Erythroblast (primary cell): Measurements from ENCODE around the gene NLRP6.
"Not testable (repeated sequence)": the region's sequence is repeated elsewhere in the genome, so short reads cannot be mapped to it uniquely, and the experiment has no call there.

Source experiments
- DNase-seq, 2 experiments: peaks; one replicate each; lab custom pipeline; 2025; lab: John Stamatoyannopoulos, UW
- GATA1 ChIP-seq: IDR thresholded peaks from 2 replicates; pipeline ENCODE4 v1.6.1; 2011; ENCODE audit warnings: low read depth, mild to moderate bottlenecking, control low read depth, low read length, moderate library complexity
- POLR2A ChIP-seq: IDR thresholded peaks from 2 replicates; pipeline ENCODE4 v1.6.1; 2011; ENCODE audit warnings: mild to moderate bottlenecking, low read length

The NLRP6 gene

DNA sequence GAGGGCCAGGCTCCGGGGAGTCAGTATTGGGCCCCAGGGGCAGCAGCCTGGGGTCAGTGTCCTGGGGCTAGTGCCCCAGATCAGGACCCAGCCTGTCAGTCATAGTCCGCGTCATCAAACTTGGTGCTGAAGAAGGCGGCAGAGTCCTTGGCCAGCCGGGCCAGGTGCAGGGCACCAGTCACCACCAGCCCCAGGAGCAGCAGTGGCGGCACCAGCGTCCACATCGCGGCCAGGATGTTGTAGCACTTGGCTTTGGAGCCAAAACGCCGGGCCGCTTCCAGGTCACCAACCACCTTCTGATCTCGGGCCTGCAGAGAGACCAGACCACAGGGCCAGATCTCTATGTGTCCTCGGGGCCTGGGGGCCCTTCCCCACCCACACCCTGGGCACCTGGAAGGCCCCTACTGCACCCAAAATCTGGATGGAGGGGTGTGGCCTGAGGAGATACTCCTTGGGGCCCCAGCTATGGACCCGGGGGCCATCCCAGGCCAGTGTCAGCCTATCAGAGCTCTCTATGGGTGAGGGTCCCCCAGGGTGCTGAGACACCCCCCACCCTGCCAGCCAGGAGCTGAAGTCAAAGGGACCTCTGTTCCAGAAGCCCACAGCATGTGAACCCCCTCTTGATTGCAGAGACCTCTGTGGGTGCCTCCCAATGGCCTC is 20.3 kb downstream of the NLRP6 start:
- TF ChIP-seq POLR2A (no peak), GATA1 (no peak)
- no peak for DNase-seq

DNA sequence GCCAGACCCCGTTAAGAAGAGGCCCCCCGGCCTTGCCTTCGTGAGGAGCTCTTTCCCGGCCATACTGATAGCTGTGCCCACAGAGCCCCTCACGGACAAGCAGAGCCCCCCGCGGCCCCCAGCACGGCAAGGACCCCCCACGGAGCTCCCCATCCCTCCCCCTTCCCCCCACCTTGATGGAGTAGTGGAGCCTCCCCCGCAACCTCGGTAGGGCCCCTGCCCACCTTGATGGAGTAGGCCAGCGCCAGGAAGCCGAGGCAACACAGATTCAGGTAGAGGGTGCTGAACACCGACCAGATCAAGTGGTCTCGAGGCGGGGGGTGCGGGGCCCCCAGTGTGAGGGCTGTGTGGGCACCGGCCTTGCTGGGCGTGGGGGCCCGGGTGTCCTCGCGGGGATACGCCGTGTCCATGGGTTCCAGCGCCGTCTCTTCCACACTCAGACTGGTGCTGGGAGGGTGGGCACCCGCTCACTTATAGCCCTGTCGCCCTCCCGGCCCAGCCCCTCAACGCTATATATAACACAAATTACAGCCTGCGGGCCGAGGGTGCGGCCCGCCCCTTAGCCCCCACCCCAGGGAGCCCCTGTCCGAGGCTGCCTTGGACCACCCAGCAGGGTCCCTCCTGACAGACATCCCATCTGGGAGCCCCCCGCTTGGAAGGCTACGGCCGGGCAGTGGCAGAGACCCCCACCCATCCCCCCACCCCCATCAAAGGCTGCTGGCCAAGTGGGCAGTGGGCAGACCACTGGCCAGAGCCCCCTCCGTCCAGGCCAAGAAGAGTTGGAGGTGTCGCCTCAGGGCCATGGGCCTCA is 21.1 kb downstream of the NLRP6 start, which contains the start of gene IFITM5:
TSS of gene IFITM5 (minus strand) at position 446 of the 811 bp plus-strand sequence. CDS start at position 410, 36 bp downstream.
- TF ChIP-seq GATA1 (no peak), POLR2A (no peak)

DNA sequence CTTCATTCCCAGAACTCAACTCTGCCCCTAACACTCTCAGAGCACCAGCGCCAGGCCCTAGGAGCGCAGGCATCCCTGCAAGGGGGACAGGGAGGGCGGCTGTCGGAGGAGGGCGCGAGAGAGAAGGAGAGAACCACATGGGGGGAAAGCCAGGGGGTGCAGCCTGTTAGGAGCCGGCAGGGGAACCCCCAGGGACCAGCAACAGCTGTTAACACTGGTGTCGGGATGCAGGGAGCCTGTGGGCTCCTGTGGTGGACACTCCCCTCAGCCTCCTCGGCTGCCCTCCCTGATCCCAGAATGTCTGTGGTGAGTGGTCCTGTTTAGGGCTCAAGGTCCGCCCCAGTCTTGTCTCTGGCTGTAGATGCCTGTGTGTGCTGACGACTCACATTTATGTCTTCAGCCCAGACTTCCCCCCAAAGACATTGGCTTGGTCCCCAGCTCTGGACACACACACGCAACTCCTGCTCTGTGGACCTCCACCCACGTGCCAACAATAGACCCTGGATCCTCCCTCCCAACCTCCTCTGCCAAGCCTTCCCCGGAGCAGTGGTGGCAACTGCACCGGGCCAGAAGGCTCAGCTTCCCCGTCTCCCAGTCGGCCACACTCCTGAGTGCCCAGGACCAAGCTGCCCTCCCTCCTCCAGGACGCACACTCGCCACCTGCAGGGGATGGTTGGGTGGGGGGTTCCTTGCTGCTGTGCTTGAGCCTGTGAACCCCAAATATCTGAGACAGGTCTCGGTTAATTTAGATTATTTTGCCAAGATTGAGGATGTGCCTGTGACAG is 21.9 kb downstream of the NLRP6 start:
- no peak for DNase-seq
- no peak for TF ChIP-seq POLR2A
- TF ChIP-seq GATA1: no peak

More for the DNA sequence above, 21.1 kb downstream of the NLRP6 start, which contains the start of gene IFITM5:
- no peak for DNase-seq

DNA sequence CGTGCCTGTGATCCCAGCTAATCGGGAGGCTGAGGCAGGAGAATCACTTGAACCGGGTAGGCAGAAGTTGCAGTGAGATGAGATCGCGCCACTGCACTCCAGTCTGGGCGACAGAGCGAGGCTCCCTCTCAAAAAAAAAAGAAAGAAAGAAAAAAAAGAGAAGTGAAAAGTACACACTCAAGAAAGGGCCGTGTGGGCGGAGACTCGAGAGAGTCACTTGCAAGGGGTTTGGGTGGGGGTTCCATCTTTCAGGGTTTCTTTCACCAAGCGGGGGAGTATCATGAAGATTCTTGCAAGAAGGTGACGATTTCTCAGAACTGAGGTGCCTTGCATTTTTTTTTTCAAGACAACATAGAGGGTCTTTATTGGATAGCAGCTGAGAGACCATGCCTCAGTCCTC is 25.2 kb downstream of the NLRP6 start:
- TF ChIP-seq POLR2A (no peak), GATA1 (no peak)
- DNase-seq: no peak

DNA sequence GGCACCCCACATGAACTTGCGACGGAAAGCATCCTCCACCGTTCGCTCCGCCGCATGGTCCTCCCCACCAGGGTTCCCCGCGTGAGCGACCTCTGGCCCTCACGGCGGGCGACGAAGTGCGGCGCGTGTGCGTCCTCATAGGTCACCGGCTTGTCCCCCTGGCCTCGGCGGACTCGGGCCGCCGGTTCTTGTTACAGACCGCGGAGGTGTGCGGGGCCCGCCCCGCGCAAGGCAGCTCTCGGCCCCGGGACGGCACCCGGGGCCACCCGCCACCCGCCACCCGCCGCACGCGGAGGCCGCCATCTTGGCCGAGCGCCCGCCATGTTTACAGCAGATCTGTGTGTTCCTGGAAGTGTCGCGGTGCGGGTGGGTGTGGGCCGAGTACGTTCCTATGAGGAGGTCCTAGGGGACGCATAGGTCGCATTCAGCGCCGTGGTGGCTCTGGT is 25.9 kb downstream of the NLRP6 start:
- TF ChIP-seq POLR2A: no peak
- no peak for TF ChIP-seq GATA1
- DNase-seq: no peak

DNA sequence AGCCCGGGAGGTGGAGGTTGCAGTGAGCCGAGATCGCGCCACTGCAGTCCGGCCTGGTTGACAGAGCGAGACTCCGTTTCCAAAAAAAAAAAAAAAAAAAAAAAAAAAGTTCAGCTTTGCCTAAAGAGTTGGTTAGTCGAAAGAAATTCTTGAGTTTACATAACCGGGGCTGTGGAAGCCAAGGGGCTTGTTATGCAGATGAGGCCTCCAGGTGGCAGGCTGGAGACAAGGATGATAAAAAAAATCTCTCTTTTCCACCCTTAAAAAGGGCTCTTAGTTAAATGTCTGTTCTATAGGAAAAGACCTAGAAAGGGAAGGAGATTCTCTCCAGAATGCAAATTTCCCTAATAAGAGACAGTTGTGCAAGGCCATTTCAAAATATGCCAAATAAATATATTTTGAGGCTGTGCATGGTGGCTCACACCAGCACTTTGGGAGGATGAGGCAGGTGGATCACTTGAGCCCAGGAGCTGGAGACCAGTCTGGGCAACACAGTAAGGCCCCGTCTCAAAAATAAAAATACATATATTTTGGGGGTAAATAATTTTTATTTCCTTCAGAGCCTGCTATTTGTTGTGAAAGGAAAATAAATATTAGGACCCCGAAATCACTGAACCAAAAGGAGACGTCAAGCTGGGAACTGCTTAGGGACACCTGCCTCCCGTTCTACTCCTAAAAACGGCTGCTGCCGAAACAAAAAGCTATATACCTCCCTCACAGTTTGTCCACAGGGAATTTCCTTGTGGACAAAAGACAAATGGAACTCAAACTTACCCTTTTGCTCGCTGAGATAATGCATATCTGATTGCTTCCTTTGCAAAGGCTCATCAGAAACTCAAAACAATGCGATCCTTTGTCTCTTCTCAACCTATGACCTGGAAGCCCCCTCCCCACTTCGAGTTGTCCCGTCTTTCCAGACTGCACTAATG is 27.0 kb downstream of the NLRP6 start:
- TF ChIP-seq GATA1 (no peak), POLR2A (no peak)
- peak; percentile 60 to 62 for DNase-seq

DNA sequence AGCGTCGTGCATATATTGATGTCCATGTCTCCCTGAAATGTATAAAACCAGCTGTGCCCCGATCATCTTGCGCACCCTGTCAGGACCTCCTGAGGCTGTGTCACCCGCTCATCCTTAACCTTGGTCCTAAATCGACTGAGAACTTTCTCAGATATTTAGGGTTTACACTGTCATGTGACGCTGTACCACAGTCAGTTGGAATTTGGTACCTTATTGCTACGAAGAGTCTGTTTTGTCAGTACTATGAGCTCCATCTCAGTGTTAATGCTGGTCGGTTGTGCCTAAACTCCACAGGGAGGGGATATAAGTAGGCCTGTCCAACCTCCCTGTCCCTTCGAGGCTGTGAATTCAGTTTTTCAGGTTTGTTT is 27.6 kb downstream of the NLRP6 start:
- no peak for DNase-seq

DNA sequence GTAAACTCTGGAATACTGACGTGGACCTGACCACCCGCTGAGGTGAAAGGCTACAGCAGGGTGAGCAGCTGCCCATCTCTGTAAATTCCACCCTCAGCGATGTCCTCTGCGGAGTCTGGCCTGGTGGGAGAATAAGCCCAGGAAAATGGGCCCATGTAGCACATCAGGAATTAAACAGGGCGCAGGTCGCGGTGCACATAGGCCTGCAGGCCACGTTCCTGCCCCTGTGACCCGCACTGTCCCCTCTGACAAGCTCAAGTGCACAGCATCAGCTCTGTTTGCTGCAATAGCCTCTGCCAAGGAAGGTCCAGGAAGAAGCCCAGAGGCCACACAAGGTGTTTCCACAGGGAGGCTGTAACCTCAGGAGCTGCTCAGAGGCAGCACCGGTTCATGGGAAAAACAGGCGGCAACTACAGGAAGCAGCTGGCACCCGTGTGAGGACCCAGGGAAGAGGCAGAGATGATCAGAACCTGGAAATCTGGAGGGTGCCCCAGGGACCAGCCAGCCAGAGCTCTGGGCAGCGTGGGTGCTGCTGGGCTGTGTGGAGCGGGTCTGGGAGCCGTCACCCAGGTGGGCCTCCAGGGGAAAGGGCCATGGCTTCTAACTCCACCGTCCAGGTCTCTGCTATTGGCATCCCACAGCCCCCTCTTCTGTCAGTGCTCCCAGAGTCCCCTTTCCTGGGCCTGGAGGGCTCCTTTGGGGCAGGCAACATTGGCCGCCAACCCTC is 28.6 kb downstream of the NLRP6 start:
- no peak for DNase-seq
- TF ChIP-seq POLR2A: no peak
- TF ChIP-seq GATA1: no peak

More for the DNA sequence above, 27.6 kb downstream of the NLRP6 start:
- TF ChIP-seq GATA1 (no peak), POLR2A (no peak)

DNA sequence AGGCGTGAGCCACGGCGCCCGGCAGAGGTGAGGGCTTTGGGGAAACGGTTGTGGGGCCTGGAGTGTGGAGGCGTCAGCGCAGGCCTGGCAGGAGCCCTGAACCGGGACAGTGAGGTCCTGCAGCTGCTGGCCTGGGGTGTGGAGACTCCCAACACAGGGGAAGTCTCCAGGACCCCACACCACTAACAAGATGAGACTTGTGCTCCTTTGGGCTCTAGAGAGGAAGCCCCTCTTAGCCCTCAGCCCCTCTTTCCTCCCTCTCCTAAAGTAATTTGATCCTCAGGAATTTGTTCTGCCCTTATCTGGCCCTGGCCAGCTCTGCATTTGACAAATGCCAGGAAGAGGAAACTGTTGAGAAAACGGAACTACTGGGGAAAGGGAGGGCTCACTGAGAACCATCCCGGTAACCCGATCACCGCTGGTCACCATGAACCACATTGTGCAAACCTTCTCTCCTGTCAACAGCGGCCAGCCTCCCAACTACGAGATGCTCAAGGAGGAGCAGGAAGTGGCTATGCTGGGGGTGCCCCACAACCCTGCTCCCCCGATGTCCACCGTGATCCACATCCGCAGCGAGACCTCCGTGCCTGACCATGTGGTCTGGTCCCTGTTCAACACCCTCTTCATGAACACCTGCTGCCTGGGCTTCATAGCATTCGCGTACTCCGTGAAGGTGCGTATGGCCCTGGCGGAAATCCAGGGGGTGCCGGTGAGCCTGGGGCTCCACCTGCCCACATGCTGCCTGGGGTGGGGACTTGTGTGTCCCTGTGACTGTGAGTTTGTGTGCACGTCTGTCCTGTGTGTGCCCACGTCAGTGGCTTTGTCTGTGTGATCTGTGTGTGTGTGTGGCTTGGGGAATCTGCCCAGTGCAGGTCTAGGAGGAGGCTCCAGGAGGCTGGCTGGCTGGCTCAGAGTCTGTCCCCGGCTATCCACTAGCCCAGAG is 29.8 kb downstream of the NLRP6 start, which contains the start of gene IFITM2:
TSS of gene IFITM2 (plus strand) at position 51 of the 943 bp plus-strand sequence. CDS start at position 428, 377 bp downstream.
- peak in 1 of 2 experiments; percentile 20 for DNase-seq
- TF ChIP-seq POLR2A: peak; percentile 13

DNA sequence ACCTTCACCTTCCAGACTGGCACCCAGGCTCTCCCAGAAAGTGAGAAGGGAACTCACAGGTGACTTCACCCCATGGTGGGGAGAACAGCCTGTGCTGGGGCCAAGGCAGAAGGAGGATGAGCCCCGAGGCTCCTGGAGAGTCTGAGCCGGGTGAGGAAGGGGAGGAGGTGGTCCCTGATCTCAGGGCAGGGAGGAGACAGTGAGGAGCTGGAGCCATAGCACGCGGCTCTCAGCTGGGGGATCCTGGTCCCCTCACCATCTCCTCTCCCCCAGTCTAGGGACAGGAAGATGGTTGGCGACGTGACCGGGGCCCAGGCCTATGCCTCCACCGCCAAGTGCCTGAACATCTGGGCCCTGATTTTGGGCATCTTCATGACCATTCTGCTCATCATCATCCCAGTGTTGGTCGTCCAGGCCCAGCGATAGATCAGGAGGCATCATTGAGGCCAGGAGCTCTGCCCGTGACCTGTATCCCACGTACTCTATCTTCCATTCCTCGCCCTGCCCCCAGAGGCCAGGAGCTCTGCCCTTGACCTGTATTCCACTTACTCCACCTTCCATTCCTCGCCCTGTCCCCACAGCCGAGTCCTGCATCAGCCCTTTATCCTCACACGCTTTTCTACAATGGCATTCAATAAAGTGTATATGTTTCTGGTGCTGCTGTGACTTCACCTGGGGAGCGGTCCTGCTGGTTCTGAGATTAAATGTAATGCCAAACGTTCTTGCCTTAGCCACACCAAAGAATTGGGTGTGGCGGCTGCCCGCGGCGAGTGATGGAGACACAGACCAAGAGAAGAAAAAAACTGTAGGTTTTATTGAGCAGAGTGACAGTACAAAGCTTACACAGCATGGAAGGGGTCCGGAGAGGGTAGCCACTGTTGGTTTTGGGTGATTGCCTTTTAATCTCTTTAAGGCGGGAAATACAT is 30.8 kb downstream of the NLRP6 start:
- peak; percentile 18 for TF ChIP-seq POLR2A
- not testable (repeated sequence) for DNase-seq

DNA sequence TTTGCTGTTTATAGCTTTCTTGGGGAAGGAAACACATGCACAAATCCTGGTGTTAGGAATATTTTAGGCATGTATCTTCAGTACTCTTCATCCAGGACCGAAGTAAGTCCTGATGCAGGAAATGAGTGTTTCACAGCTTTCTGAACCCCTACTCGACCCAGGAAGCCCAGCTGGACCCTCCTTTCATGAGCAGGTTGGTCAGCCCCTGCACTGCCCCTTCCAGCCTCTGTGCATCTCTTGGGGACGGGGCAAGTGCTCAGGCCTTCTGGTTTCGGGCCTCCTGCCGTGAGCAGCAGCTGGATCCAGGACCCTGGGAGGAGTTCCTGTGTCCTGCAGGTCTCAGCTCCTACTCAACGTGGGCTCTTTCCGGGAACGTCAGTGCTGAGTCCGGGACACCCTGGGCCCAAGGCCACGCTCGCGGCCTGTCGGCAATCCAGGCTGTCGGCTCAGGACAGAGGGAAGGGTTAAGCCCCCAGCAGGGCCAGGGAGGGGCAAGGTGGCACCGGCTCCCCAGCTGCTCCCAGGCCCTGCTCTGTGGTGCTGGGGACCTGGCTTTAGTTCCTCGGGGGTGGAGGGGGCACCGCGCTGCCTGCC is 31.9 kb downstream of the NLRP6 start:
- DNase-seq: not testable (repeated sequence)

DNA sequence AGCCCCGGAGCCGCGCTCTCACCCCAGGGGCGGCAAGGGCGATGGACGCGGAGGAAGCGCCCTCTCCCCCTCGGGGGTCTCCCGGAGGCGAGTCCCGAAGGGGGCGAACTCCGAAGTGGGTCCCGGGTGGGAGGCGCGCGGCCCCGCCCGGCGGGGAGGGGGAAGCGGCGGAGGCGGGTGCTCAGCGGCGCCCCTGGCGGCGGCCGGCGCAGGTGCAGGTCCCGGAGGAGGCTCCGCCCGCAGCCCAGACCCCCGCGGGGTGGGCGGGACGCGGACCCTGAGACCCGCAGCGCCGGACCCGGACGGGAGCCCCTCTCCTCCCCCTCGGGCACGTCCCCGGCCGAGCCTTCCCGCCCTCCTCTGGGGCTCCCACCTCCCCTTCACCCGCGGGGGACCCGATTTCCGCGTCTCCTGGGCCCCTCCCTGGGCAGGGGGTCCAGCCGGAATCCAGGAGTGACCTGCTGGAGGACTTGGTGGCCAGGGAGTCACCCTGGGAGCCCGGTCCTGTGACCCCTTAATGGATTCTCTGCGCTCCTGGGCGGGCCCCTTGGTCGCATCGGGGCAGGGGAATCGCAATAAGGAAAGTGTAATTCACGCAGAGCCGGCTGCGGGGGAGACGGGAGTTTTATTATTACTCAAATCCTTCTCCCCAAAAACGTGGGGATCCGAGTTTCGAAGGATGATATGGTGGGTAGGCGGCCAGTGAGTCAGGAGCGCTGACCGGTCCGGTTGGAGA is 33.0 kb downstream of the NLRP6 start:
- DNase-seq: not testable (repeated sequence)
